ENCODE measurements around the gene NSG2. TPM values are rescaled to one million over a fixed set of nuclear protein-coding genes. Genes with fewer than 3 reads are reported as not detected.

NSG2 gene
- total RNA-seq, 1 donor from 2014 or later, result 233 TPM

DNA sequence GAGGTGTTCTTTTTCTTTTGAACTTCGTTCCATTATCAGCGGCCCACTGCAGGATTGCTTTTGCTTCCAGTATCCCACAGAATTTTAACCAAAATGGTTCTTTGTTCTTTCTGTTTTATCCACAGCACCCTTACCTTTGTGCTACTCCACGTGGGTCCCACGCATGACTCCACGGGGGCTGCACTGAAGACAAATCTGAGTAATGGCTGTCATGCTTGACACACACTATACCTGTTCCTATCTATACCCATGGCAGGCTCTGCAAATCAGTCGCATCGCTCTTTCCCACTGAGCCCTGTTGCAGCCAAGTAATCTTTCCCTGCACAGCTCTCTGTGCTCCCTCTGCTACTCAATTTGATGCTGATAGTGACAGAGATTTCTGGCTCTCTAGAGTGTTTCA is 69.7 kb downstream of the NSG2 start:
- H3K4me3 Mint-ChIP-seq (ENCODE audit: unreplicated experiment), result no peak overlapping the region
- H3K36me3 Mint-ChIP-seq (ENCODE audit: unreplicated experiment), result peaks cover 8% of the 10 kb centered on the region
- DNase-seq, result no peak
- H3K27ac Mint-ChIP-seq (ENCODE audit: unreplicated experiment), result no peak overlapping the region
- H3K4me1 Mint-ChIP-seq (ENCODE audit: low read depth, unreplicated experiment), result peaks cover 4% of the 10 kb centered on the region
- TF ChIP-seq, protein P1, sequence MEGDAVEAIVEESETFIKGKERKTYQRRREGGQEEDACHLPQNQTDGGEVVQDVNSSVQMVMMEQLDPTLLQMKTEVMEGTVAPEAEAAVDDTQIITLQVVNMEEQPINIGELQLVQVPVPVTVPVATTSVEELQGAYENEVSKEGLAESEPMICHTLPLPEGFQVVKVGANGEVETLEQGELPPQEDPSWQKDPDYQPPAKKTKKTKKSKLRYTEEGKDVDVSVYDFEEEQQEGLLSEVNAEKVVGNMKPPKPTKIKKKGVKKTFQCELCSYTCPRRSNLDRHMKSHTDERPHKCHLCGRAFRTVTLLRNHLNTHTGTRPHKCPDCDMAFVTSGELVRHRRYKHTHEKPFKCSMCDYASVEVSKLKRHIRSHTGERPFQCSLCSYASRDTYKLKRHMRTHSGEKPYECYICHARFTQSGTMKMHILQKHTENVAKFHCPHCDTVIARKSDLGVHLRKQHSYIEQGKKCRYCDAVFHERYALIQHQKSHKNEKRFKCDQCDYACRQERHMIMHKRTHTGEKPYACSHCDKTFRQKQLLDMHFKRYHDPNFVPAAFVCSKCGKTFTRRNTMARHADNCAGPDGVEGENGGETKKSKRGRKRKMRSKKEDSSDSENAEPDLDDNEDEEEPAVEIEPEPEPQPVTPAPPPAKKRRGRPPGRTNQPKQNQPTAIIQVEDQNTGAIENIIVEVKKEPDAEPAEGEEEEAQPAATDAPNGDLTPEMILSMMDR (IDR thresholded peaks at IDR 0.05; ENCODE audit: partially characterized antibody, unreplicated experiment), result no peak
- no peaks in the 10 kb centered on the region for H3K9me3 Mint-ChIP-seq (ENCODE audit: unreplicated experiment)
- H3K27me3 Mint-ChIP-seq (ENCODE audit: unreplicated experiment), result no peaks in the 10 kb centered on the region

DNA sequence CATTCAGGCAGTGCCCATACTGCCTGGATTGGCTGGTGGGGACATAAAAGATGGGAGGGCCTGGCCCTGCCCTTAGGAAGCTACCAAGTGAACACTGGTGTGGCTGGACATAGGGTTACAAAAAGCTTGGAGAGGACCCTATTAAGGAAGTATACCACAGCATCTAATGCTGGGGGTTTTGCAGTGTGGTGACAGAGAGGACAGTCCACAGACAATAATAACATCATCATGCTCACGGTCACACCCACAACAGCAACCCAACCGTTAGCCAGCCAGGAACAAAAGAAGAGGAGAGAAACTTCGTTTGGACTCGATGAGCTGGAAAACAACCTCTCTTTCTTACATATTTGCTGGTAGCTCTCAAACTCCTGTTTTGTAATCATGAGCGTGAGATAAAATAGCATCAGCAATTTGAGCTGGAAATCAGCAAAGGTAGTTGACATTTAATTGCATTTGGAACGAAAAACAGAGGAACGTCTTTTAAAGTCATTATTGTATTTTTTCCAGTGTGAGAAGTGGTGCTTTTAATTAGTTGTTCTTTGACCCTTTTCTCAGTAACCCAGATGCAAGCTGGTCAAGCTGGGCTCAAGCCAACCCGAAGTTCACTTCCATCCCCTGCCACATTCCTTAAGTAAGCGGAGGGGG is 73.4 kb downstream of the NSG2 start:
- TF ChIP-seq, protein P1 (IDR thresholded peaks at IDR 0.05; ENCODE audit: partially characterized antibody, unreplicated experiment), result no peak
- no peaks in the 10 kb centered on the region for H3K4me1 Mint-ChIP-seq (ENCODE audit: low read depth, unreplicated experiment)
- no peaks in the 10 kb centered on the region for H3K9me3 Mint-ChIP-seq (ENCODE audit: unreplicated experiment)
- no peak for DNase-seq
- H3K36me3 Mint-ChIP-seq (ENCODE audit: unreplicated experiment), result peaks cover 8% of the 10 kb centered on the region
- no peak overlapping the region for H3K4me3 Mint-ChIP-seq (ENCODE audit: unreplicated experiment)
- no peak overlapping the region for H3K27ac Mint-ChIP-seq (ENCODE audit: unreplicated experiment)
- peaks cover 2% of the 10 kb centered on the region for H3K27me3 Mint-ChIP-seq (ENCODE audit: unreplicated experiment)

DNA sequence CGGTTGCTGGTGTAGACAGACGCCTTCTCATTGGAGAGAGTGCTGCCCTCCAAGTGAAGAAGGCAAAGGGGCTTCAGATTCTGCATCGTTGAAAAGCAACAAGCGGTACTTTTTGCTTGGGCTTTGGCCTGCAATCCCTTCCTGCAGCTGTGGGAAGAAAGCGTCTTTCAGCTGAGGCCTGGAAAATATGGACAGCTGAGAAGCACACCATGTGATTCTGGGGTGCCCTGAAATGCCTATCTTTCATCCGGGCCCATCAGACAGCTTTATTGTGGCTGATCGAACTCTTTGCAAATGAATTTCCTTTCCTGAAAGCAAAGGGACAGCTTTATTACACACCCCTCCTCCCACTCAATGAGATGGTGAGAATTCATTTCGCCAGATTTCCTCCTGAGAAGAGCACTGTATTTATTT is 74.0 kb downstream of the NSG2 start:
- H3K4me1 Mint-ChIP-seq (ENCODE audit: low read depth, unreplicated experiment), result no peaks in the 10 kb centered on the region
- peaks cover 2% of the 10 kb centered on the region for H3K27me3 Mint-ChIP-seq (ENCODE audit: unreplicated experiment)
- TF ChIP-seq, protein P1 (IDR thresholded peaks at IDR 0.05; ENCODE audit: partially characterized antibody, unreplicated experiment), result no peak
- H3K27ac Mint-ChIP-seq (ENCODE audit: unreplicated experiment), result no peak overlapping the region
- no peak overlapping the region for H3K4me3 Mint-ChIP-seq (ENCODE audit: unreplicated experiment)
- no peaks in the 10 kb centered on the region for H3K9me3 Mint-ChIP-seq (ENCODE audit: unreplicated experiment)
- peaks cover 8% of the 10 kb centered on the region for H3K36me3 Mint-ChIP-seq (ENCODE audit: unreplicated experiment)
- no peak for DNase-seq

DNA sequence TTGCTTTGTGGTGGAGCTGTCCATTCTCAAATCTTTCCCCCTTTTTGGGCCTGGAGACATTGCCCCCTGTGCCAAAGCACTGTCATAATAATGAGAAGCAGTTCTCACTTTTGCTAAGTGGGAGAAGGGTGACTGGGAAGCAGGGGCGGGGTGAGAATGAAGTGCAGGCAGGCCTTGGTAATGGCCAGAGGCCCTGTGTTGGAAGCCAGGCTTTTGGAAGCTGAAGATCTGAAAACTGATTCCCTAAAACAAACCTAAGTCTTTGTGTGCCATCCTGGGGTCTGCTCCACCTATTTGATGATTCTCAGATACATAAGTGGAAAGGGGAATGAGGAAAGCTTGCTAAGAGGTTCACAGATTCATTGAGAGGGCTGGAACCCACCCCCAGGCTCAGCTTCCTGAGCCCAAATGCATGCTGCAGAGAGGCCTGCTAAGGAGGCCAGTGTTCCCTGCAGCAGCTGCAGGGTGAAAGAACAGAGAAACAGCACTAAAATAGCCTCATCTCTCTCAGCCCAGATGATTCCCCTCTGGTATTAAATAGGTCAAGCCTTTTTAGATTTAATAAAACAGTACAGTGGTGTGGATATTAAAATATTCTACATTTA is 75.0 kb downstream of the NSG2 start:
- Mint-ChIP-seq H3K27me3 (ENCODE audit: unreplicated experiment) (peaks cover 2% of the 10 kb centered on the region), H3K36me3 (ENCODE audit: unreplicated experiment) (peaks cover 8% of the 10 kb centered on the region), H3K9me3 (ENCODE audit: unreplicated experiment) (no peaks in the 10 kb centered on the region), H3K4me1 (ENCODE audit: low read depth, unreplicated experiment) (no peaks in the 10 kb centered on the region), H3K4me3 (ENCODE audit: unreplicated experiment) (no peak overlapping the region), H3K27ac (ENCODE audit: unreplicated experiment) (no peak overlapping the region)
- no peak for DNase-seq
- TF ChIP-seq, protein P1 (IDR thresholded peaks at IDR 0.05; ENCODE audit: partially characterized antibody, unreplicated experiment), result no peak

DNA sequence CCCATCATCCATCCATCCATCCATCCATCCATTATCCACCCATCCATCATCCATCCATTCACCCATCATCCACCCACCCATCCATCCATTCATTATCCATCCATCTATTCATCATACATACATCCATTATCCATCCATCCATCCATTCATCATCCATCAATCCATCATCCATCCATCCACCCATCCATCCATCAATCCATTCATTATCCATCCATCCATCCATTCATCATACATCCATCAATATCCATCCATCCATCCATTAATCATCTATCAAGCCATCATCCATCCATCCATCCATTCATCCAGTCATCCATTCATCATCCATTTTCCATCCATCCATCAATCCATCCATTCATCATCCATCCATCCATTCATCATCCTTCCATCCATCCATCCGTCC is 89.0 kb downstream of the NSG2 start:
- Mint-ChIP-seq H3K36me3 (ENCODE audit: unreplicated experiment) (peaks cover 4% of the 10 kb centered on the region), H3K27ac (ENCODE audit: unreplicated experiment) (no peak overlapping the region), H3K9me3 (ENCODE audit: unreplicated experiment) (peaks cover 2% of the 10 kb centered on the region), H3K4me1 (ENCODE audit: low read depth, unreplicated experiment) (no peaks in the 10 kb centered on the region), H3K4me3 (ENCODE audit: unreplicated experiment) (no peak overlapping the region), H3K27me3 (ENCODE audit: unreplicated experiment) (peaks cover 3% of the 10 kb centered on the region)
- no peak for DNase-seq
- TF ChIP-seq, protein P1 (IDR thresholded peaks at IDR 0.05; ENCODE audit: partially characterized antibody, unreplicated experiment), result no peak
